OCI-LY3 (cell line): ENCODE results near the gene GAS1.

ENCODE experiments used
- H2AFZ ChIP-seq: fragments of 200-600, 300-600 bp; shearing (Covaris generic); 2 replicates; pipeline ENCODE4 v1.6.0; 2014; ENCODE audit warnings: antibody characterized with exemption, low read depth, low read length
- H3K27ac ChIP-seq: fragments of 200-600, 300-600 bp; sonication (generic); 2 replicates; pipeline ENCODE4 v1.5.1; 2014; ENCODE audit warnings: mild to moderate bottlenecking, low read length, moderate library complexity, mixed read lengths
- H3K27me3 ChIP-seq: fragments of 200-600, 300-600 bp; sonication (generic); 2 replicates; pipeline ENCODE4 v1.6.1; 2014; ENCODE audit warnings: low read depth, low read length, mixed read lengths
- H3K36me3 ChIP-seq: fragments of 200-600, 300-600 bp; sonication (generic); replicated peaks from 2 replicates; pipeline ENCODE3; 2014; ENCODE audit warnings: low read depth, low read length, mixed read lengths
- H3K4me1 ChIP-seq: fragments of 300-600, 200-600 bp; sonication (generic); 2 replicates; pipeline ENCODE4 v1.6.1; 2014; ENCODE audit warnings: low read length, mixed read lengths
- H3K4me2 ChIP-seq: fragments of 200-600, 300-600 bp; sonication (generic); 2 replicates; pipeline ENCODE4 v1.6.1; 2014; ENCODE audit warnings: low read length, mixed read lengths
- H3K4me3 ChIP-seq: fragments of 300-600, 200-600 bp; sonication (generic); 2 replicates; pipeline ENCODE4 v1.5.1; 2014; ENCODE audit warnings: antibody characterized with exemption, mild to moderate bottlenecking, low read length, moderate library complexity
- H3K79me2 ChIP-seq: fragments of 300-600, 200-600 bp; shearing (Covaris generic); 2 replicates; pipeline ENCODE4 v1.6.1; 2014; ENCODE audit warnings: mild to moderate bottlenecking, low read length, mixed read lengths
- H3K9ac ChIP-seq: fragments of 300-600, 200-600 bp; shearing (Covaris generic); 2 replicates; pipeline ENCODE4 v1.6.0; 2014; ENCODE audit warnings: mild to moderate bottlenecking, low read length, moderate library complexity
- H3K9me3 ChIP-seq: fragments of 200-600, 300-600 bp; shearing (Covaris generic); 2 replicates; pipeline ENCODE4 v1.6.1; 2014; ENCODE audit warnings: low read length, mixed read lengths; ENCODE audit not compliant: insufficient read depth
- H4K20me1 ChIP-seq: fragments of 200-600, 300-600 bp; sonication (generic); 2 replicates; pipeline ENCODE4 v1.6.1; 2016; ENCODE audit warnings: low read length, mixed read lengths; ENCODE audit not compliant: insufficient read depth
- CTCF ChIP-seq: fragments of 200-600, 300-600 bp; sonication (generic); IDR thresholded peaks from 2 replicates; pipeline ENCODE4 v1.5.1; 2014; ENCODE audit warnings: antibody characterized with exemption, low read length, low read depth
- EZH2phosphoT487 ChIP-seq: fragments of 200-600 bp; shearing (Covaris generic); IDR thresholded peaks from 2 replicates; pipeline ENCODE4 v1.6.1; 2018; ENCODE audit warnings: antibody characterized with exemption, mixed run types, low read depth

Gene GAS1

GRCh38 chr9:86901511-86901910 is 45.8 kb downstream of the GAS1 start:
- Histone ChIP-seq H3K9me3 (no peaks in the 10 kb centered on the region), H2AFZ (no peak overlapping the region), H3K4me1 (no peaks in the 10 kb centered on the region), H3K27ac (no peak overlapping the region), H3K9ac (no peak overlapping the region), H4K20me1 (no peaks in the 10 kb centered on the region), H3K27me3 (no peaks in the 10 kb centered on the region), H3K79me2 (no peaks in the 10 kb centered on the region), H3K4me3 (no peak overlapping the region), H3K4me2 (no peak overlapping the region), H3K36me3 (no peaks in the 10 kb centered on the region)
- TF ChIP-seq EZH2phosphoT487 (no peak), CTCF (no peak)
